NCI-H146 treated with DMSO at 0.1 percent for 48 hours (cell line): ENCODE results near the gene ATAD3A.

ENCODE experiments used
- DNase-seq: peaks from one replicate; lab custom pipeline; 2025; ENCODE audit not compliant: unreplicated experiment; lab: John Stamatoyannopoulos, UW

The ATAD3A gene

DNA sequence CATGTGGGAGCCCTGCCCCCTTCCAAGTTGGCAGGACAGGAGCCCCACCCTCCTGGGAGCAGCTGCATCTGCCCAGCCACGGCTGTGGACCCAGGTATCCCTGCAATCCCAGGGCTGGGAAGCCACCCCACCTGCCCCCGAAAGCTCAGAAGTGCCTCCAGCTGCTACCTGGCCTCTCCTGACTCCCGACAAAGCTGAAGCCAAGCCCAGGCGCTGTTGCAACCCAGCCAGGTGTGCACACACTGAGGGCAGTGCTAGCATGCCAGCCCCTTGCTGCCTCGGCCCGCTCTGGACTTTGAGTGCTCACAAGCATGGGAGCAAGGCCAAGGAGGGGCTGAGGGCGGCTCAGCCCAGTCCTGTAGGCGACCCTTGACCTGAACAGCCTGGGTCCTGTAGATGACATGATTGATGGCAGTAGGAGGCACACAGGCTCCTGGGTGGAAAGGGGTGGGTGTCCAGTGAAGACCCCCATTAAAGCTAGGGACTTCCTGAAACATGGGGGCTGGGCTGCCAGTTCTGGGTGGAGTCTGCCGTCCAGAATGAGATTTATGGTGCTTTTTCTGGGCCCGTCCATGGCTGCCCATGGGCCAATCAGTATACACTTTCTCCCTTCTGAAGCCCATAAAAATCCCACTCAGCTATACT is 65.5 kb downstream of the ATAD3A start:
- DNase-seq = no peak

GRCh38 chr1:1578371-1578940 is 66.5 kb downstream of the ATAD3A start:
- no peak for DNase-seq

DNA sequence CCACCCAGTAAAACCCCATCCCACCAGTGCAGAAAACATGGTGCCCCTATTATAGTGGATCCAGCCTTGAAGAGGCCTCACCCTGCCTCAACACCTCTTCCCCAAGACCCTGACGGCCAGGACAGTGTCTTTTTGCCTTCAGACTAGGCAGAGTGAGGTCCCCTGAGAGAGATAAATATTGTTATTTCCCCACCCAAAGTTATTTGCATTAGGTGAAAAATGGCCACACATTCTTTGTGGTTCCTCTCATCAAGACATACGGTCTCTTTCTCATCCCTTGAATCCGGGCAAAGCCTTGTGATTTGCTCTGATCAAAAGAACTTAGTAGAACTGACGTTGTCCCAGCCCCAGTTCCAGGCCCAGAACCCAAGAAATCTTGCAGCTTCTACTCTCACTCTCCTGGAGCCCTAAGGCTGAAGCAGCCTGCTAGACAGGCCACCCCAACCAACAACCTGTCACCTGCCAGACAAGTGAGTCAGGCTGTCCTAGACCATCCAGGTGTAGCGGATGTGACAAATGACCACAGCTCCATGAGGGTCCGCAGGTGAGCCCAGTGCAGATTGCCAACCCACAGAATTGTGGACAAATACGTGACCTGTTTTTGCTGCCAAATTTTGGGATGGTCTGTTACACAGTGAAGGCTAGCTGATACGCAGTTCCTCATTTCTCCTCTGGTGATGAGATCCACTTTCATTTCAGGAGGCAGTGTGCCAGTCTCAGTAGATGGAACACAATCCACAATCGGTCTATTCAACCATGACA is 70.8 kb downstream of the ATAD3A start:
- DNase-seq = no peak

- no peak for DNase-seq
Observed at GRCh38 chr1:1583347-1584010, 71.5 kb downstream of the ATAD3A start.
